SK-N-MC (cell line): ENCODE measurements around the gene DUSP14.
A peak's percentile ranks its signal among the peaks of the same experiment; 100 is the strongest.

ENCODE experiments used
- DNase-seq: peaks from one replicate; pipeline ENCODE4 v3.0.0-alpha.2; 2011; ENCODE audit warnings: low read depth, low spot score
- H3K27ac ChIP-seq: fragments of 200-600 bp; sonication (generic); 2 replicates; pipeline ENCODE4 v1.5.1; 2016; ENCODE audit warnings: mixed run types
- H3K36me3 ChIP-seq: fragments of 200-600 bp; sonication (generic); 2 replicates; pipeline ENCODE4 v1.6.1; 2017; ENCODE audit warnings: antibody characterized with exemption, low read length, mixed read lengths; ENCODE audit not compliant: insufficient read depth
- H3K4me3 ChIP-seq: fragments of 200-600 bp; sonication (generic); 2 replicates; pipeline ENCODE4 v1.5.1; 2016
- H3K9ac ChIP-seq: fragments of 200-600 bp; sonication (generic); 2 replicates; pipeline ENCODE4 v1.8.0; 2017; ENCODE audit warnings: mixed run types, mixed read lengths; ENCODE audit not compliant: insufficient read length
- H3K9me3 ChIP-seq: fragments of 200-600 bp; sonication (generic); 2 replicates; pipeline ENCODE4 v1.6.1; 2017; ENCODE audit warnings: low read depth, mild to moderate bottlenecking, antibody characterized with exemption, low read length, moderate library complexity, mixed read lengths
- EZH2 ChIP-seq: fragments of 200-600 bp; sonication (generic); IDR thresholded peaks from one replicate; pipeline ENCODE4 v1.6.1; 2017; ENCODE audit warnings: antibody characterized with exemption
- FOXP2 ChIP-seq: optimal IDR thresholded peaks from 2 replicates; pipeline ENCODE3; 2011; ENCODE audit warnings: mild to moderate bottlenecking, moderate library complexity; ENCODE audit not compliant: insufficient read depth; ENCODE audit errors: extremely low read length, control extremely low read depth
- POLR2AphosphoS5 ChIP-seq: IDR thresholded peaks from 2 replicates; pipeline ENCODE4 v1.6.1; 2012; ENCODE audit warnings: mild to moderate bottlenecking, low read depth, low read length, borderline replicate concordance

Gene DUSP14

GRCh38 chr17:37546302-37546701 lies 56.6 kb downstream of the DUSP14 start:
- peaks cover 25% of the 10 kb centered on the region for H3K36me3 ChIP-seq

GRCh38 chr17:37547986-37548385 lies 58.3 kb downstream of the DUSP14 start:
- DNase-seq = no peak
- no peaks in the 10 kb centered on the region for H3K9me3 ChIP-seq
- no peak overlapping the region for H3K9ac ChIP-seq
- H3K27ac ChIP-seq = peak overlapping the region; percentile 33
- no peak overlapping the region for H3K4me3 ChIP-seq
- H3K36me3 ChIP-seq = peaks cover 15% of the 10 kb centered on the region
- no peak for TF ChIP-seq EZH2
- no peak for TF ChIP-seq FOXP2
- TF ChIP-seq POLR2AphosphoS5 = no peak

More at GRCh38 chr17:37546302-37546701, 56.6 kb downstream of the DUSP14 start:
- H3K9me3 ChIP-seq = no peaks in the 10 kb centered on the region
- H3K9ac ChIP-seq = peak overlapping the region; percentile 17
- H3K4me3 ChIP-seq = peak overlapping the region; percentile 39
- H3K27ac ChIP-seq = peak overlapping the region; percentile 74
- no peak for DNase-seq
- TF ChIP-seq EZH2 = no peak
- no peak for TF ChIP-seq POLR2AphosphoS5
- no peak for TF ChIP-seq FOXP2

- H3K27ac ChIP-seq = no peak overlapping the region
- TF ChIP-seq EZH2 (no peak), FOXP2 (no peak), POLR2AphosphoS5 (no peak)
- DNase-seq = no peak
- H3K4me3 ChIP-seq = no peak overlapping the region
- no peak overlapping the region for H3K9ac ChIP-seq
- H3K36me3 ChIP-seq = peaks cover 23% of the 10 kb centered on the region
- no peaks in the 10 kb centered on the region for H3K9me3 ChIP-seq
Measured at GRCh38 chr17:37551788-37552187, 62.1 kb downstream of the DUSP14 start.

- H3K9me3 ChIP-seq = no peaks in the 10 kb centered on the region
- DNase-seq = no peak
- no peak overlapping the region for H3K4me3 ChIP-seq
- TF ChIP-seq FOXP2 = no peak
- TF ChIP-seq POLR2AphosphoS5 = no peak
- TF ChIP-seq EZH2 = no peak
- peaks cover 35% of the 10 kb centered on the region for H3K36me3 ChIP-seq
- no peak overlapping the region for H3K27ac ChIP-seq
- no peak overlapping the region for H3K9ac ChIP-seq
Measured at GRCh38 chr17:37553401-37553966, 63.8 kb downstream of the DUSP14 start.

- Histone ChIP-seq H3K36me3 (peaks cover 47% of the 10 kb centered on the region), H3K9ac (no peak overlapping the region), H3K4me3 (no peak overlapping the region), H3K9me3 (no peaks in the 10 kb centered on the region), H3K27ac (no peak overlapping the region)
- no peak for TF ChIP-seq EZH2
- TF ChIP-seq FOXP2 = no peak
- no peak for DNase-seq
Measured at GRCh38 chr17:37555386-37555785, 65.7 kb downstream of the DUSP14 start.

GRCh38 chr17:37557482-37557881 lies 67.8 kb downstream of the DUSP14 start:
- Histone ChIP-seq H3K27ac (no peak overlapping the region), H3K9me3 (no peaks in the 10 kb centered on the region), H3K9ac (no peak overlapping the region), H3K4me3 (no peak overlapping the region), H3K36me3 (peaks cover 56% of the 10 kb centered on the region)
- TF ChIP-seq FOXP2 (no peak), EZH2 (no peak), POLR2AphosphoS5 (no peak)
- DNase-seq = no peak

- TF ChIP-seq FOXP2 (no peak), EZH2 (no peak), POLR2AphosphoS5 (no peak)
- H3K36me3 ChIP-seq = peaks cover 48% of the 10 kb centered on the region
- H3K4me3 ChIP-seq = no peak overlapping the region
- H3K27ac ChIP-seq = no peak overlapping the region
- no peak for DNase-seq
- no peaks in the 10 kb centered on the region for H3K9me3 ChIP-seq
- no peak overlapping the region for H3K9ac ChIP-seq
Measured at GRCh38 chr17:37558299-37558698, 68.6 kb downstream of the DUSP14 start.

GRCh38 chr17:37562016-37562745 lies 72.5 kb downstream of the DUSP14 start:
- DNase-seq = no peak
- Histone ChIP-seq H3K4me3 (no peak overlapping the region), H3K36me3 (peaks cover 37% of the 10 kb centered on the region), H3K27ac (no peak overlapping the region), H3K9me3 (no peaks in the 10 kb centered on the region), H3K9ac (no peak overlapping the region)
- TF ChIP-seq POLR2AphosphoS5 (no peak), EZH2 (no peak), FOXP2 (no peak)
